HG02870 (cell line): ENCODE results near the gene DDHD1.
"Not testable (repeated sequence)": the region's sequence is repeated elsewhere in the genome, so short reads cannot be mapped to it uniquely, and the experiment has no call there.

ENCODE experiments used
- ATAC-seq: cut with Tn5 transposase; IDR thresholded peaks from one replicate; pipeline ENCODE4 v1.9.1; 2021; ENCODE audit warnings: mild to moderate bottlenecking, moderate library complexity; ENCODE audit not compliant: unreplicated experiment

Gene DDHD1

DNA sequence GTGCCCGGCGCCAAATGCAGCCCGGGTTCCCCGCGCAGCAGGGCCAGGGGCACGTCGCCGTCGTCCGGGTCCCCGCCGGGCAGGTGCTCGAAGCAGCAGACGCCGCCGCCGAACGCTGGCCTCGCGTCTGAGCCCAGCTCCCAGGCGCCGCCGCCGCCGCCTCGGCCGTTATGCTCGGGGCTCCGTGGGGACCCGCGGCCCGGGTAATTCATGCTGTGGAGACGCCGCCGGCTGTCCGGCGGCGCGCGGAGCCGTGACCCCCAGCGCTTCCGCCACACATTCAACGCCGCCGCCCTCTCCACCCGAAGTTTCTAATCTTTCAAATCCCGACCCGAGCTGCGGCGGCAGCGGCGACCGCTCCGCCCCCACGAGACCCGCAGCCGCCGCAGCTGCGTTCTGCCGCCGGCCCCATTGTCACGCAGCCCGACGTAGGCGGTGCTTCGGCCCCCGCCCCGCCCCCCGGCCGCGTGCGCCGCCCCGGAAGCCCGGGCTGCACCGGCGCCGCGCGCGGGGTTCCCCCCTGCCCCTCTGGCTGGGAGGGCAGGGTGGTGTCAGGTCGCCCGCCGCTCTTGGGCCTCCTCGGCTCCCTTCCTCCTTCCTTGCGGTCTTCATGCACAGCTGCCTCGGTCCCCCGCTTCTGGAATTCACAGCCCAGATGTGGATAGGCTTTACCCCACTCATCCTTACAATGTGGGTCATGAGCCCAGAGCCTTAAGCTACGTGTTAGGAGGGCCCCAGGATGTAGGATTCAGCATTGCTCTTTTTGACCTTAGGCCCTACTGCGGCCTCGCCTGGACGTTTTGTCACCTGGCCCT is at the start of gene DDHD1:
TSS of gene DDHD1 (minus strand) at position 437 of the 815 bp plus-strand sequence. CDS start at position 212, 225 bp downstream.
- peak; percentile 60 for ATAC-seq

DNA sequence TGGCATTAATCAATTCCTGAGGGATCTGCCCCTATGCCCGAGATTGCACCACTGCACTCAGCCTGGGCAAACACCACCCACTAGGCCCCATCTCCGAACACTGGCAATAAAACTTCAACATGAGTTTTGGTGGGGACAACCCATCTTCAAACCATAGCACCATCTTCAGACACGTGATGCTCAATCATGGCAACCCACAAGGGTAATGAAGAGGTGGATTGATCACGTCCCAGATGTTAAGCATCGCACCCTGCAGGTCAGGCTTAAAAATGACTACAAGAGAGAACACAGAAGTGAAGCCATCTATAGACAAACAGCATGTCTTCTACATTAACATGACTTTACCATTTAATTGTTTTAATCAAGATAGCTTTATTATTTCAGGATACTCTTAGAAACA is 42.8 kb upstream of the DDHD1 start:
- ATAC-seq: no peak

DNA sequence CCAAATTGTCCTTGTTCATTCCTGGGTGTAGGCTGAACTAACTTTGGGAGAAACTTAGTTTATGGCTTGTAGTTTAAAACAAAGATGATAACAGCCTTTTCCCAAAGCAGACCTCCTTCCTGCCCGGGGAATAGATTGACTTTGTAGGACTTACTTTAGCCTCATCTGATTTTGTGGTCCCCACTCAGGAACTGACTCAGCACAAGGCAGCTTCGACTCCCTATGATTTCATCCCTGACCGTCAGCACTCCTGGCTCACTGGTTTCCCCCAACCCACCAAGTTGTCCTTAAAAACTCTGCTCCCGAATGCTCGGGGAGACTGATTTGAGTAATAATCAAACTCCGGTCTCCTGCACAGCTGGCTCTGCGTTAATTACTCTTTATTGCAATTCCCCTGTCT is 40.1 kb upstream of the DDHD1 start:
- ATAC-seq: no peak

DNA sequence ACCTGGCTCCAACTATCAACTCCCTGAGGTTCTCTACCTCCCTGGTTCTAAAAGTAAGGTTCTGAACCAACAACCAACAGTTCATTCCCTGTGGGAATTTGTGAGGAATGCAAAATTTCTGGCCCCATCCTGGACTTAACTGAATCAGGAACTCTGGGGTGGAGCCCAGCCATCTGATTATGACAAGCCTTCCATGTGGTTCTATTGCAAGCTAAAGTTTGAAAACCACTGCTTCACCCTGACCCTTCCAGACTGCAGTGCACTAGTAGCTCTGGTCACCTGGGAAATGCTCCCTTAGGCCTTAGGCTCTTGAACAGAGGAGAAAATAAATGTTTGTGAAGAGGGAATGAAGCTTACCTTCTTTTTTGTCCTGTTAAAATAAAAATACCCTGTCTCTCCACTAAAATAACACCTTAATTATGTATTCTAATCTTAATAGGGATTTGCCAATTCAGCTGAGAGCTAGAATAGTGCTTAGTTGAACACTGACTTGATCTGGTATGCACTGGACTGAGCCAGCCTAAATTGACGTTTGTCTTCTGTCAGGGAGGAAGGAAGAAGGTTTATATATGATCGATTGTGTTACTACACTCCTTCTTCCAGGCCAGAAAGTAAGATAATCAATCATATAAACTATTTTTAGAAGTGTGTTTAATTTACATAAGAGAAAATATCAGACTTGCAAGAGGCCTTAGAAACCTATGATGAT is 39.1 kb upstream of the DDHD1 start:
- ATAC-seq: no peak

DNA sequence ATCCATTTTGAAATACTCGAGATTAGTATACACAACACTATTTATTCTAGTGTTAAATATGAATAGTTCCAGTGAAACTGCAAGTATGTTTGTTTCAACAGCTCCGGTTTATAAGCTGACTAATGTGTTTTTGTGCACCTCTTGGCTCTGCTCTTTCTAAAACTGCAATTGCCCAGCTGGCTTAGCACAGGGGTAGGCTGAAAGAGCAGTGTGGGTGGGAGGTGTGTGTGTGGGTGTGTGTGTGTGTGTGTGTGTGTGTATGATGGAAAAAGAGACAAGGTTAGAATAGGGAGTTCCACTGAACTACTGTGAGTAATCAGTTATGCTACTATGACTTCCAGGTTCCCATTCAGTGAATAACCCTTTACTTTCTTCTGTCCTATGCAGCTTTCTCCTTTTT is 37.8 kb upstream of the DDHD1 start:
- ATAC-seq: peak; percentile 71

DNA sequence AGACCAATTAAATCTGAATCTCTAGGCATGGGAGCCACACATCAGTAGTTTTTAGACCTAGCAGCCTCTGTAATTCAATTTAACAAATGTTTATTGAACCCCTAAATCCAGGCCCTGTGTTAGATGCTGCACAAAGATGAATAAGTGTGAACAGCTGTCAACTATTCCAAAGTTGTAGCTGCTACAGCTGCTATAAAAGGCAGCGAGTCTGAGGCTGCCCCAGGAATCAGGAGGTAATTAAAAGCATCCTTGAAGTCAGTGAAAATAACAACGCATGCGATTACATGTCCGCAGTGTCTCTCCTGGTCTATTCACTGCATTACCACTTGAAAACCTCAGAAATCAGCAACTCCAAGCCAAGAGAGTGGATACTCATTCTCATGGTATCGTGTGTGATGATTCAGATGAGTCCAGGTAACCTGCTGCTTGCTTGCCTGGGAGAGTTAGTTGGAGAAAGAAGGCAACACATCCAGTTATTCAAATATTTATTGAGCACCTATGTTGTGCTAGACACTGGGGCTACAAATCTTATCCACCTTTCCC is 34.9 kb upstream of the DDHD1 start:
- ATAC-seq: no peak

DNA sequence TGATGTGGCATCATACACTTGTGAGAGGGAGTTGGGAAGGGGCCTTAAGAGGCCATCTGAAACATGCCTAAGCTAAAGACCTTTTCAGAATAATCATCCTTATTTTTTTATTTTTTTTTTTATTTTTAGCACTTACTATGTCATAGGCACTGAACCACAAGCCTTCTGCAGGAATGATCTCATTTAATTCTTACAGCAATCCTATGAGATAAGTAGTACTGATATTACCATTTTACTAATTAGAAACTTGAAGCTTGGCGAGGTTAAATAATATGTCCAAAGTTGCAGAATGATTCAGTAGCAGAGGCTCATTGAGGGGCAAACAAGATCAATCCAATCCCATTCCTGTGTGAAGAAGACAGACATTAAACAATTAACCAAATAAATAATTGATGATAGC is 33.4 kb upstream of the DDHD1 start:
- ATAC-seq: no peak

DNA sequence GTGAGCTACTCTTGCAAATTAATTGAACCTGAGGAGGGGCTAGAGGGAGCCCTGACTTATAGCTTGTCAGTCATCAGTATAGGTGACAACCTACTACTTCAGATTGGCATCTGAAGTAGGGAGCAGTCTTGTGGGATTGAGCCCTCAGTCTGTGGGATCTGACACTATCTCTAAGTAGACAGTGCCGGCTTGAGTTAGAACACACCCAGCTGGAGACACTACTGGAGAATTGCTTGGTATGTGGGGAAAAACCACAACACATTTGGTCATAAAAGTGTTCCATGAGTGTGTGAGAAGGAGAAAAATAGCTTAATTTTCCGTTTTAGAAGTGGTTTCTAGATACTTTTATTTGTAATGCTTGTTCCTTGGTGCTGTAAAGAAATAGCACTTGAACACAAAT is 30.5 kb upstream of the DDHD1 start:
- no peak for ATAC-seq

DNA sequence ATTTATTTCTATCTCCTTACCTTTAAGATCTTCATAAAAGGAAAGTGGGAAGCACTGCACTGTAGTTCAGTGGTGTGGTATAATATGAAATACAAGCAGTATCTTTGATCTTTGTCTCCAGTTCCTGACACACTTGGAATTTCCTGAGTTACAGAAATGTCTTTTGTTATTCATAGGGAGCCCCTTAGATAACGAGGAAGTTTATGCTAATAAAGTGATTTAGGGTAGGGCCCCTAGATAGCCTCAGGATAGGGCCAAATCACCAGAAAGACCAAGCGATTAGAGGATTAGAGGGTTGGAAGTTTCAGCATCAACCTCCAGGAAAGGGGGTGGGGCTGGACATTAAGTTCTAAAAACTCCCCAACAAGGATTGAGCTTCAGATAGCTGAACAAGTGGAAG is 29.9 kb upstream of the DDHD1 start:
- ATAC-seq: no peak

DNA sequence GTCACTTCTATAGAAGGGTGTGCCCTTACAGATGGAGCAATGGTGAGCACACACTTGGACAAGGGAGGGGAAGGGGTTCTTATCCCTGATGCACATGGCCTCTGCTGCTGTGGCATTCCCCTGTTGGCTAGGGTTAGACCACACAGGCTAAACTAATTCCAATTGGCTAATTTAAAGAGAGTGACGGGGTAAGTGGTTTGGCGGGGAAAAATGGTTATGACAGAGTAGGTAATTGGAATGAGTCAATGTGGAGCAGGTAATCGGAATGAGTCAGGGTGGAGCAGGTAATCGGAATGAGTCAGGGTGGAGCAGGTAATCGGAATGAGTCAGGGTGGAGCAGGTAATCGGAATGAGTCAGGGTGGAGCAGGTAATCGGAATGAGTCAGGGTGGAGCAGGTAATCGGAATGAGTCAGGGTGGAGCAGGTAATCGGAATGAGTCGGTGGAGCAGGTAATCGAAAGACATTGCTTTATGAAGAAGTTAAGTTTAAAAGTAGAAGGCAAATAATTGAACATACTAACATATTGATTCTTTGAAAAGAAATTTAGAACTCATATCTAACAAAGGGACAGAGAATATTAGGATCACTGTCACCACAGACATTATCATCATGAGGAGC is 28.4 kb upstream of the DDHD1 start:
- not testable (repeated sequence) for ATAC-seq

DNA sequence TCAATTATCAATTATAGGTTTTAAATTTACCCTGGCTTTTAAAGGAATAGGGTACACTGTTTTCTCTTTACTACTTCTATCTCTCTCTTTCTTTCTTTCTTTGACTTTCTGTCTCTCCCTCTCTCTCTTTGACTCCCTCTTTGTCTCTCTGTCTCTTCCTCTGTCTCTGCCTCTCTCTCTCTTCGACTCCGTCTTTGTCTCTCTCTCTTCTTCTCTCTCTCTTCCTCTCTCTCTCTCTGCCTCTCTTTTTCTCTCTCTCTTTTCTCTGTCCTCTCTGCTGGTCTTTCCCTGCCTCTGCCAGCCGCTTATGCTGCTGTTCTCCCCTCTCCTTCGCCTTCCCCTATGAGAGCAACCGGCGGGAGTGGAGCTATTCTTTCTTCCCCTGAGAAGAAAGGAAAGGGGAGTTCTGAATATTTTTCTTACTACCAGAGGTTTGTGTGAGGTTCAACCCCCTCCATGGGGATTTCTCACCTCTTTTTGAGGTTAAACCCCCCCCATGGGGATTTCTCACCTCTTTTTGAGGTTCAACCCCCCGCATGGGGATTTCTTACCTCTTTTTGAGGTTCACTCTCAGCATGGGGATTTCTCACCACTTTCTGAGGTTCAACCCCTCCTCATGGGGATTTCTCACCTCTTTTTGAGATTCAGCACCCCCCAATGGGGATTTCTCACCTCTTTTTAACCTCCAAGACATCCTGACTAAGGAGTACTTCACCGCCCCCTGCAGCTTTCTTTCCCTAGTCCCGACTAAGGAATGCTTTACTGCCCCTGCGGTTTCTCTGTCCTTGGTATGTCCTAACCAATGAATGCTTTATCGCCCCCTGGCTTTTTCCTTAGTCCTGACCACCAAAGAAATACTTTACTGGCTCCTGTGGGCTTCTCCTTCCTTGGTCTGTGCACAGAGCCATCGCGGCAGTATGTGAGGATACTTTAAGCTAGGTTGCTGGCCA is 27.4 kb upstream of the DDHD1 start:
- ATAC-seq: no peak

DNA sequence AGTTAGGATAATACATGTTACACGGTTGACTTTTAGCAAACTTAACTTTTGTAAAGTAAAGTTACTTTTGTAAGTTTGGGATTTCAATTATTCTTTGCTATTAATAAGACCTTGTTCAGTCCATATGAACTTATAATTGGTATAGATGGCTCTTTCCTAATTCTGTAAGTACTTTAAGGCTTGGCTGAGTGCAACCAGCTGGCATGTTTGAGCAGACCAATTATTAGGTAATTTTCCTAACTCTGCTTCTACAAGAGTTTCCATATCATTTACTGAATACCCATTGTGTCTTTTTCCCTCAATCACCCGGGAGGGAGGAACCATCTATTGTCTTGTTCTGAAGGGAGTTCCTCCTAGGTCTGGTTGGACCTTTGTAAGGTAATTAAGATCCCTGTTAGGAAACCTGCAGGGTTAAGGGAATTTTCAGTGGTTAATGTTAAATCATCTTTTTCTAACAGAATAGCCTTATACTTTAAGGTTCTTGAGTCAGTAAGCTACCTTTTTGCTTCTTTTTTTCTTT is 26.4 kb upstream of the DDHD1 start:
- not testable (repeated sequence) for ATAC-seq

DNA sequence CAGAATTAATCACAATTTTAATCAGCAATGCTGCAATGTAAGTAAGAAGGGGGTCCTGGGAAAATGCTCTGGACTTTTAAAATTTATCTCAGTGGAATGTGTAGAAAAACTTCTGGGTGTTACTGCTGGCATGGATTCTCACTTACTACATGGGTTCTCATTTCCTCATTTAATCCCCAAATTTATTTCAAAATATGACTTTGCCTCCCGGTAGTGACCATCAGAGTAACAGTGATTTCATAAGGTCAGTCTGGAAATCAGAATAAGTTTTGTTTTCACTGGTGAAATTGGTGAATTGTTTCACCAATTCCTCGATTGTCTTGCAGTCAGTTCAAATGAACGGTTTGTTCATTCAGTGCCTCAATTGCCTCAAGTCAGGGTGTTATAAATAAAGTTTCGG is 22.3 kb upstream of the DDHD1 start:
- ATAC-seq: no peak

DNA sequence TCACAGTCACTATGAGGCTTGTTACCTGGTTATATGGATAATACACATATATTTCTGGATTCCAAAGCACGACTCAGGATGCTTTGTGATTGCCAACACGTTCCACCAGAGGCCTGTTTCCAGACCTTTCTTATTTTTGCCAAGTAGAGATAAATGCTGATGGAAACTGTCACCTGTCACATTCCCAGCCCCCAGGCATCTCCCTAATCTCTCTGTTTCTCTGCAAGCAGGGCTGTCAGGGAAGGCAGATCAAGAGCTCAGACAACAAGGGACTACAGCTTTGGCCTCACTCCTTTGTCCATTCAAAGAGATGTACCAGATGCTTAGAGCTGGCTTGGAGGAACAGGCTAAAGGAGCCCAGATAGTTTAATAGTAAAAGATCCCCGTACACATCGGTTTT is 21.8 kb upstream of the DDHD1 start:
- ATAC-seq: no peak

DNA sequence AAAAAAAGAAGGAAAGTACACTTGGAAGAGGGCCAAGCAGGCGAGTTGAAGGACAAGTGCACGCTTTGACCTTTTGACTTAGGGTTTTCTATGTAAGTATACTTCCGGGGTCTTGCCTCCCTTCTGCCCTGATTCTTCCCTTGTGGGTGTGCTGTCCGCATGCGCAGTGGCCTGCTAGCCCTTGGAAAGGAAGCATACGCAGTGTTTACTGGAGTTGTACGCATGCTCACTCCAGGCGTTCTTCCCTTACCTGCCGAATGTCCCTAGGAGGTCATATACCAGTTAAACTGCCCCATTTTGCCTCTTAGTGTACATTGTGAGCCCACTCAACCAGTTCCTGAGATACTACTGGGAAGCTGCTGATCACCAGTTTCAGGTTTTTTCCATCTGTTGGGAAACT is 15.7 kb upstream of the DDHD1 start:
- no peak for ATAC-seq

DNA sequence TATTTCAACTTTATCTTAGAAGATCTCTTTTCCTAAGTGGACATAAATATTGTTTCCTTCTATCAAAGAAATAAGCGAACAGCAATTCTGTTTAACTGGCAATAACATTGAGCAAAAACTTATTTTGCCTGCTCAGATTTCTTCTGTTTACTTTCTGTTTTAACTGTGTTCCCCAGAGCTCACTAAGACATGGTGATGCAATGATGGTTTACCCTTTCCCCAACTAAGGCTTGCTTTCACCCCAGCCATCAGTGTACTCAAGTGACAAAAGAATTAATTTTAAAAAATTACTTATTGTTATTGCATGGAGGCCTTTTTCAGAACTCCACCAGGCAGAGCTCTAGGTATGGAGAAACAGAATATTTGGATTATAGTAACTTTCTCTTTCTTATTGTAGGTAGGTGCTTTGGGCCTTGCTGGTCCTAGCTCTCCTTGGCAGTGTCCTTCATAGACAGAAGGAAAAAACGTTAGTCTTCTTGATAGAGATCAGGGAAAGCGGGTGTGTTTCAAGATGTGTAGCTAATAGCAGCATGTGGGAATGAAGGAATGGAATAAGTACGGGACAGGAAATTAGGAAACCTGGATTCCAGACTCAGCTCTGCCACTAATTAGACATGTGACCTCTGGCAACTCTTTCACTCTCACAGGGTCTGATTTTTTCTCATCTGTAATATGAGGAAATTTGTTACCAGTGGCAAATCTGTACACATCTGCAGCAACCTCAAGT is 14.6 kb upstream of the DDHD1 start:
- ATAC-seq: no peak

DNA sequence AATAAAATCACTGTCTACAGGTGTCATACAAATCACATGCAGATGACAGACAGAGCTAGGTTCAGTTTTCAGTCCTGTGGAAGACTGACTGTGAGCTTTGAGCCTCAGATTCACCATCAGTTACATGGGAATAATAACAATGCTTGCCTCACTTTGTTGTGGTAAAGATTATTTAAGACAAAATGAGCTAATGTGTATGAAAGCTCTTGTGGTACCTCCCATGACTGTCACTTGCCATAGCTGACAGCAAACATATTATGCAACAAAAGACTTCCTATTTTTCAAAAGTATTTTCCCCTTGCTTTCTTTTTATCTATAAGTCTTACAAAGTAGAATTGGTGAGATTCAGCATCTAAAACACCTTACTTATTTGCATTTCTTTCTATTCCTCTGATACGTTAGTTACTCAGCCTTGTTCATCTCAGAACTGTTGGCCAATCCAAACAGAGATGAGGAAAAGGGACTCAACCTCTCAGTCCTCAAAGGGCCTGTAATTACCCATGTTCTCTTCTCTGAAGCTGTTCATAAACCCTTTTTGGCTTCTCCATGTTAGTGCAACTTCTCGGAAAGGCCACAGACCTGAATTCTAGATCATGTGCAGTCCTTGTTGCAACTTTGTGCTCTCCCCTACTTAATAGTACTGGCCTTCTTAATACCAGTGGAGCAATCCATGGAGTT is 8.8 kb upstream of the DDHD1 start:
- no peak for ATAC-seq

DNA sequence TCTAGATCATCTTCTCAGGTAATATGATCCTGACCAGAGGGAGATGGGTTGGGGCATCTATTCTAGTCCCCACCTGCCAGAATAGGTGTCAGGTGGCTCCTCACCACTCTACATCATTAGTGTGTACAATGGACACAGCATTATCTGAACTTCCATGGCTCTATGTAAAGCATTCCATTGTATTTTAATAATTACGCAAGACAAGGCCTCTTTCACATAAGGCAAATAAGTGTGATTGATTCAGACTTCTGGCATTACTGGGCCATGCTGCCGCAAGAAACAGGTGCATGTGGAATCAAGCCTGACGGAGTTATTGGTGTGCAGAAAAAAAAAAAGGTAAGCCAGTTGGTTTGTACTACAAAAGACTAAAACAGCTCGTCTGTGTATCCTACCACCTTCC is 3.1 kb upstream of the DDHD1 start:
- ATAC-seq: no peak

DNA sequence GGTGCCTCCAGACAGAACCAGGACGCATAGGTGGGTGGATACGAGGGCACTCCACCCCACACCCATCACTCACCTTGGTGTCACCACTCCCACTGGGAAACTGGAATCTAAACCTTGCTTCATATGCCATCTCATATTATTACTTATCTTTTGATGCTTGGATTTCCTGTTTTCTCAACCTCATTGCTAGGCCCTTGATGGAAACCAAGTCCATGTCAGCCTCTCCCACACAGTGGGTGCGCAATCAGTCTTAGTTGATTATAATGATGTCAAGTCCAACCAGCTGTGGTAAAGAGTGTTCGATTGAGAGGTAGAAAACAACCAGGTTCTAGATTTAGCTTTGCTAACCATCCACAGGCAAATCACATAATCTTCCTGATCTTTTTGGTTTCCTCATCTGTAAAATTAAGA is 584 bp upstream of the DDHD1 start:
- no peak for ATAC-seq
